GM19468 (cell line): ENCODE measurements around the gene TOMM5.
"Not testable (repeated sequence)": the region's sequence is repeated elsewhere in the genome, so short reads cannot be mapped to it uniquely, and the experiment has no call there.

Experiments used
- ATAC-seq: cut with Tn5 transposase; IDR thresholded peaks from one replicate; pipeline ENCODE4 v1.9.1; 2021; ENCODE audit warnings: mild to moderate bottlenecking, moderate library complexity, moderate number of reproducible peaks; ENCODE audit not compliant: unreplicated experiment; ENCODE audit errors: extremely low read depth

TOMM5 gene

DNA sequence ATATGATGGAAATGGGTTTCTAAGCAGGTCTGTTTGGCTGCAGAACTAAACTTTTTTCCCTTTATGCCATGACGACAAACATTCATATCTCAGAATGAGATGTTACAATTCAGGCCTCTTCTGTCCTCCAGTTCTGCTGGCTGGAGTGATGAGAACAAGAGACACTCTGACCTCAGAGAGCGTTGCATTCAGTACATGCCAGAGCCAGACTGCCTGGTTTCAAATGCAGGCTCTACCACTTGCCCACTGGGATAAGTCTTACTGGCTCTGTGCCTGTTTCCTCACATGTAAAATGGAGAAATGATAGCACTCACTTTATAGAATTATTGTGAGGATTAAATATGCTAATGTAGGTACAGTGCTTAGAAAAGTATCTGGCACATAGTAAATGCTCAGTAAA lies 24.8 kb upstream of the TOMM5 start:
- ATAC-seq: no peak

DNA sequence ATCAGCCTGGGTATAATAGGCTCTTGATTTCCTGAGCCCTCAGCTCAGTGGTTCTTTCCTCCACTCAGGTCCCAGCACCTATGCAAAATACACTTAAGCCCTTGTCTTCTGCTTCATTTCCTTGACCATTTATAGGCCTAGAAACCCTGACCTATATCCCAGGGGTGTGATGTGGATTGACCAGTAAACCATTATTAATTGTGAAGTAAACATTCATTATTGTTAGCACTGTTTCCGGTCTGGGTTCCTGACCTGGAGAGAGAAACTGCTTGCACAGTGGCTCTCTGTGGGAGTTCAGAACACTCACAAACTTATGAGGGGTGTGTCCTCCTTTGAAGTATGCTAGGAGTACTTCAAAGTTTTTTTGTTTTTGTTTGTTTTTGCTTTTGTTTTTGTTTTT lies 19.6 kb upstream of the TOMM5 start:
- no peak for ATAC-seq

DNA sequence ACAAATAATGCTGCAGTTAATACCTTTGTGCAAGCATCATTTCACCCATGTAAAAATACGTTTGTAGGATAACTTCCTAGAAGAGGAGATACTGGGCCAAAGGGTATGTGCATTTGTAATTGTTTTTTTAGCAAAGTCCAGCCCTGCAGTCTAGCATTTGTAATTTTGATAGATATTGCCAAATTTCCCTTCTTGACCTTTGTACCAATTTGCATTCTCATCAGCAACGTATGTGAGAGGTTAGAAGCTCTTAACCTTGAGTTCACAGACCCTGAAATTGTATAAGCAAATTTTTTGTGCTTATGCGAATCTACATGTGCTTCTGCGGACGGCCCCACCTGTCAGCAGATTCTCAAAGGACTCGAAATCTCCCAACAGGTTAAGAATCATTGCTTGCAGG lies 18.6 kb upstream of the TOMM5 start:
- ATAC-seq: no peak

DNA sequence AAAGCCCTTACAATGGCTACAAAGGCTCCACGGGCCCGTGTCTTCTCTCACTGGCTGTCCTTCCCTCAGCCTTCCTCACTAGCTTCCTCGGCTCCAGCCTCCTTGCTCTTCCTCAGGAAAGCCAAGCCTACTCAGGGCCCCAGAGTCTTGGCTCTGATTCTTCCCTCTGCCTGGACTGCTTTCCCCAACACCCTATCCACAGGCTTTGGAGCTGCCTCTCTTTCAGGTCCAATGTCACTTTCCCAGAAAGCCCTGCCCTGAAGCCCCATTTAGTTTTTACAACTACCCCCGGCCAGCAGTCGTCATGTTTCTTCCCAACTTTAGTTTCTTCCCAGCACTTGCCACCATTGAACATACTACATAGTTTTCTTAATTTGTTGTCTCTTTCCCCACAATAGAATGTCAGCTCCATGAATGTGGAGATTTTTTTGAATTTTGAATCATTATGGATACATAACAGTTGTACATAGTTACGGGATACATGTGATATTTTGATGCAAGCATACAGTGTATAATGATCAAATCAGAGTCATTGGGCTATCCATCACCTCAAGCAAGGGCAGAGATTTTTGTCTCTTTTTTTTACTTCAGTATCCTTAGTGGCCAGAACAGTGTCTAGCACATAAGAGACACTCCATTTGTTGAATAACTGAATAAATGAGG lies 17.5 kb upstream of the TOMM5 start:
- no peak for ATAC-seq

GRCh38 chr9:37608250-37608649 lies 15.9 kb upstream of the TOMM5 start:
- no peak for ATAC-seq

DNA sequence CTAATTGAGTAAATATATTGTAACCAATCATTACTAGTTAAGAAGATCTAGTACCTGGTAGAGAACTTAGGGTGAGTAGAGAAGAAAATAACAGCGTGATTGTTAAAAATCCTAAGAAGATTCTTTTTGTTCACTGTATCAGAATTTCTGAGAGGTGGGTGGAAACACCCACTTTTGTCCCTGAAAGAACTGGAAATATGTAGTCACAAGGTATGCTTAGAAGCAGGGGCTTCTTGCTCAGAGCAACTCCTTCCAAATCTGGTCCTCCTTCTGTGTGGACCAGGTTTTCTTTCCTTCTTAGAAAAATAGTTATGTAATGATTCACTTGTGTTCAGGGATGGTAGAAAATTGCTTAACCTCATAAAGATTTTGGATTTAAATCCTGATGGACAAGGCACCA lies 11.9 kb upstream of the TOMM5 start:
- ATAC-seq: no peak

DNA sequence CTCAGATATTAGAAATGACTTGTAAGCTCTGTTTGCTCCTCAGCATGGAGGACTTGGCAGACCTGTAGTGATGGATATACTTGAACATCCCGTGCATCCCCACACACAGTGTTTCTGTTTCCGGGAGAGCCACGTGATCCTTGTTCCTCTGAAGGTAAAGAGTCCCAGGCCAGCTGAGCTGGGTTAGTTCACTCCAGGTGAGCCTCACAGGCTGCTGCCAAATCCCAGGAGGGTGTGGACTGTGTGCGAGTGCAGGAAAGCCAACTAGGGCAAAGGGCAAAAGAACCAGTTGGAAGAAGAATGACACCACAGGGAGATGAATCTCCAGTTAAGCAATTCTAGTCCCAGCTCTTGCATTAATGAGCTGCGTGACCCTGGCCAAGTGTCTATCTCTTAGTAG lies 10.4 kb upstream of the TOMM5 start:
- ATAC-seq: no peak

DNA sequence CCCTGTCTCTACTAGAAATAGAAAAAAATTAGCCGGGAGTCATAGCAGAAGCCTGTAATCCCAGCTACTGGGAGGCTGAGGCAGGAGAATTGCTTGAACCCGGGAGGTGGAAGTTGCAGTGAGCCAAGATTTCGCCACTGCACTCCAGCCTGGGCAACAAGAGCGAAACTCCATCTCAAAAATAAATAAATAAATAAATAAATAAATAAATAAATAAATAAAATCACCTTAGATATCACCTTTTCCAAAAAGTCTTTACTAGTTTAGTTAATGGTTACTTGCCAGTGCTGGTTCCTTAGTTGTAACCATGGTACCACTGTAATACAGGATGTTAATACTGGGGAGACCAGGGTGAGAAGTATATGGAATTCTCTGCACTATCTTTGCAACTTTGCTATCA lies 9.7 kb upstream of the TOMM5 start:
- not testable (repeated sequence) for ATAC-seq

GRCh38 chr9:37596504-37596903 lies 4.1 kb upstream of the TOMM5 start:
- ATAC-seq: no peak

DNA sequence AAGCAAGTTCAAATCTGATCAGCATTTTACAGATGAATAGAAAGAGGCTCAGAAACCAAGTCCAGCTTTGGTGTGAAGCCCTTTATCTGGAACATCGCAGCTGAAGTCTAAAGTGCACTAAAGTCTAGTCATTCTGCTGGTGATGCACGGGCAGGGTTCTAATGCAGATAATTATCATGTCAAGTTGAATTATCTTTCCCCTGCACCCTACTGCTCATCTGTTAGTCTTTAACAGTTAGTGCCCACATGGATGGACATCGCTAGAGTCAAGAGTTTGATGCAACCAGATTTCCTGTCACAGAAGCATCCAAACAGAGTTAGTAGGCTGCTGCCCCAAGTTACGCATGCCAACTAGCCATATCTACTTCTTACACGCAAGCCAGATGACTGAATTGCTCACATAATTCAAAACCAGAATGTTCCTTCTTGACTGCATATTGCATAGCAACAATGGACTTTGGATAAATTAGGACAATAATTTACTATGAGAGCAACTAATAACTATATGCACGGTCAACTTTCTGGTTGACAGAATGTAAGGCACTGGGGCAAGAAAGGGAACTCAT lies 1.6 kb upstream of the TOMM5 start:
- ATAC-seq: no peak

- ATAC-seq: no peak
Measured at GRCh38 chr9:37587521-37587920, 4.9 kb downstream of the TOMM5 start.

GRCh38 chr9:37583522-37584121 lies 8.8 kb downstream of the TOMM5 start:
- ATAC-seq: no peak

DNA sequence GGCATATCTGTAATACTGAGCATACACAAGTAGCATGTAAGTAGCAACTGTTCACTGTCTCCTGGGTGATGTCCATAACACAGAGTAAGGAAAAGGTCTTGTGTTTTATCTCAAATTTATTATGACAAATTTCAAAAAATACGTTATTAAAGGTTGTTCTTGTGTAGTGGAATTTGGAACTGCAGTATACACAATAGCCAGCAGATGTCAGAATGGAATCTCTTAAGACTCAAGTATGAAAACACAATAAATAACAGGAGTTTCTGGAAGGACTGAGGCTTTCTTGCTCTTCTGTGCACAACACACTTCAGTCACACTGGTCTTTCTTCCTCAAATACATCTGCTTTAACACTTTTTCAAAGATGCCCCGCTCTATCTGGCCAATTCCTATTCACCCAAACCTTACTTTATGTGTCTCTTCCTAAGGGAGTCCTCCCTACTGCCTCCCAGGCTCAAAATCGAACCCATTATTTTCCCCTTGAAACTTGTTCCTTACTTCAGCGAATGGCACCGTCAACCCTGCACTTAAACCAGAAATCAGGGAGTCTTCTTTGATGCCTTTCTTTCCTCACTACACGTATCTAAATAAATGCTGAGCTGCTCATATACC lies 9.7 kb downstream of the TOMM5 start:
- ATAC-seq: no peak

GRCh38 chr9:37575921-37576721 lies 16.3 kb downstream of the TOMM5 start, which contains the start of gene FBXO10:
TSS of gene FBXO10 (minus strand) at chr9:37576380. CDS start at chr9:37541768, 34,612 bp downstream.
- ATAC-seq: peak; percentile 41

- ATAC-seq: no peak
Measured at GRCh38 chr9:37575511-37575914, 16.9 kb downstream of the TOMM5 start.

GRCh38 chr9:37575001-37575400 lies 17.4 kb downstream of the TOMM5 start:
- ATAC-seq: no peak

- no peak for ATAC-seq
Measured at GRCh38 chr9:37574241-37574721, 18.1 kb downstream of the TOMM5 start.

DNA sequence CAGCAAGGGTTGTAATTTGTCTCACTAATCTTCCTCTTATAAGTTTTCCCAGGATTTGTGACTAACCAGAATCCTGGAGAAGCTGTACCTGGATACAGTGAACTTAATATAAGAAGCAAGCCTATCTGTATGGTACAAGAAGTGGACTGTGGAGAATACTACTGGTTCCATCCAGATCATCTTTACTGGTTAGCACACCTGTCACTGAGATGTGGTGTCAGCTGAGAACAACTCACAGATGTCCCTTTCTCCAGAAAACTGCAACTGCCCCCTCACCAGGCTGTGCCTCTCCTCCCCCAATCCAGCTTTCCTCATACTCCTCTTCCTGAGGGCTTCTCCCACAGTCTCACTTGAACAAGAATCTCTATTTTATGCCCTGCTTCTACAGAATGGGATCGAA lies 21.1 kb downstream of the TOMM5 start:
- ATAC-seq: no peak

DNA sequence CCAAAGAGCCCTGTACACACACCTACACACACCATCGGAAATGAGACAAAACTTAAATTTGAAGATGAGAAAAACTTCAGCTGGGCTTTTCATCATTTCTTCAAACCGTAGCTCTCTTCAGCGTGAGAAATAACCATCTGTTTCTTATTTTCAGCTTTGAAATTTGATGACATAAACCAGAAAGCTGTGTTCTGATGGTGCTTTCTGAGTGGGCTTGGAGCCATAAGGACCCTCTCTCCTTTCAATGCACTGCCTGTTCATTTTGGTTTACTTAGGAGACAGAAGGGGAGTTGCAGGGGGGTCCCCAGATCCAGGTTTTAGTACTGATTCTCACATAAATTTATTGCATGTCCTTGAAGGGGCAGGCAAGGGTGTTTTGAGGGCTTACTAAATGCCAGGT lies 25.7 kb downstream of the TOMM5 start:
- ATAC-seq: no peak
